H1 (cell line): ENCODE data around the gene STX10. TPM values are rescaled to one million over a fixed set of nuclear protein-coding genes. Genes with fewer than 3 reads are reported as not detected.

ENCODE experiments used
- FOSL1 ChIP-seq: IDR thresholded peaks from 2 replicates; pipeline ENCODE4 v1.6.1; 2011; ENCODE audit warnings: mild to moderate bottlenecking, low read depth, low read length, moderate library complexity; ENCODE audit not compliant: insufficient read depth
- KDM4A ChIP-seq: IDR thresholded peaks from one replicate; pipeline ENCODE4 v1.7.1; 2012; ENCODE audit warnings: low read depth, mild to moderate bottlenecking, moderate library complexity, low read length, inconsistent platforms; ENCODE audit not compliant: severe bottlenecking
- MAFK ChIP-seq: IDR thresholded peaks from 2 replicates; pipeline ENCODE4 v1.6.1; 2012; ENCODE audit warnings: low read depth, mild to moderate bottlenecking, improper control_type of control experiment, low read length
- polyA plus RNA-seq, 7 experiments: library from polyadenylated mRNA; depleted of rRNA in 3 of 7; stranded (reverse) in 5 of 7; unstranded in 2 of 7; fragments of >200 nt in 5 of 7; fragments of 200-250 nt in 2 of 7; gene quantifications; 1 replicate in 5 of 7; 2 replicates in 1 of 7; 4 replicates in 1 of 7; pipeline versions ENCODE4 v1.2.1 to v1.2.3, GENCODE V29; 2011 to 2013; ENCODE audit warnings: missing spikeins in 2 of 7, mixed read lengths in 2 of 7
- total RNA-seq: library from RNA; stranded (reverse); fragmentation: NEBNext Ultra II Directional; extraction: Animal tissue kit (Norgen Biotek cat#: 25700); gene quantifications from 2 replicates; pipeline ENCODE4 v1.2.1, GENCODE V29; 2021
- TF ChIP-seq, protein P1 (sequence below): IDR thresholded peaks from 2 replicates; pipeline ENCODE4 v1.6.1; 2012; ENCODE audit warnings: inconsistent platforms
- TF ChIP-seq, protein P2 (sequence below): IDR thresholded peaks from 2 replicates; pipeline ENCODE4 v1.6.1; 2012; ENCODE audit warnings: low read length, inconsistent platforms
- TF ChIP-seq, protein P3 (sequence below): IDR thresholded peaks from 2 replicates; pipeline ENCODE4 v1.6.1; 2011; ENCODE audit warnings: low read depth, mild to moderate bottlenecking, low read length; ENCODE audit not compliant: insufficient read depth

The STX10 gene
- total and polyA plus RNA-seq, 2 of the 8 experiments (the other 6 are each of a cell fraction or from before 2014, with no cell fraction given), result 53.0 to 80.1 TPM

DNA sequence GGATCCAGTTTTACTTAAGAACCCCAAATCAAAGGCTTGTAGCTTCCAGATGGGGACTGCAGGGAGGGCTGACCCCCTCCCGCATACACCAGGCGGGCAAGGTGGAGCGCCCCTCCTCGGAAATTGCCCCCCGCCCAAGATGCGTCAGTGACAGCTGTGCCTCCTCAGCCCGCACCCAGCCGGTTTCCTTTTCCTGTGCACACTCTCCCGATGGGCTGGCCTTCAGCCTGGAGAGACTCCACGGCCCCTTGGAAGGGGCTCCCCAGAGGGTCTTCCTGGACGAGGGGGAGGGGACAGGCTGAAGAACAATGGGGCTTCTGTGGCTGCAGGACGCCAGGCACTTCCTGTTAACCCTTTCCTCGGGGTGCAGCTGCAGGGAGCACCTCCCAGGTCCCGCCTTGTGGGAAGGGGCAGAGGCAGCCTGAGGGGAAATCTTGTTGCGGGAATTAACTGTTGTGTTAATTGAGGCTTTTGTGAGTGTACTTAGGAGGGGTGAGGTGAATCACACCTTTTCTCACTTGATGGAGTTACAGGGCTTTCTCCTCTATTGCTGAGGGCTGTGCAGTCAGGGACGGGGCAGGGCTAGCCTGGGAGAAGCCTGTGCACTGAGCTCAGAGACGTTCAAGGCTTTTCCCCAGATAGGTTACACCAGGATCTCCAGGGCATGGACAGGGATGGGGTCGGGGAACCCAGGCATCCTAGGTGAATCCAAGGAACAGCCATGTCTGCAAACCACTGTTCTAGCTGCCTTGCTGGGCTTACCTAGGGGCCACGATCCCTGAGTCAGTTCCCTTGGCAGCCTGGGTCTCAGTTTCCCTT, 14.4 kb upstream of the STX10 start (continued):
- TF ChIP-seq, protein P1, sequence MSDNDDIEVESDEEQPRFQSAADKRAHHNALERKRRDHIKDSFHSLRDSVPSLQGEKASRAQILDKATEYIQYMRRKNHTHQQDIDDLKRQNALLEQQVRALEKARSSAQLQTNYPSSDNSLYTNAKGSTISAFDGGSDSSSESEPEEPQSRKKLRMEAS, result peak; percentile 73
- TF ChIP-seq MAFK (peak; percentile 7; the same call in 1 of the 2 replicates), KDM4A (no peak), FOSL1 (no peak)
- TF ChIP-seq, protein P2, sequence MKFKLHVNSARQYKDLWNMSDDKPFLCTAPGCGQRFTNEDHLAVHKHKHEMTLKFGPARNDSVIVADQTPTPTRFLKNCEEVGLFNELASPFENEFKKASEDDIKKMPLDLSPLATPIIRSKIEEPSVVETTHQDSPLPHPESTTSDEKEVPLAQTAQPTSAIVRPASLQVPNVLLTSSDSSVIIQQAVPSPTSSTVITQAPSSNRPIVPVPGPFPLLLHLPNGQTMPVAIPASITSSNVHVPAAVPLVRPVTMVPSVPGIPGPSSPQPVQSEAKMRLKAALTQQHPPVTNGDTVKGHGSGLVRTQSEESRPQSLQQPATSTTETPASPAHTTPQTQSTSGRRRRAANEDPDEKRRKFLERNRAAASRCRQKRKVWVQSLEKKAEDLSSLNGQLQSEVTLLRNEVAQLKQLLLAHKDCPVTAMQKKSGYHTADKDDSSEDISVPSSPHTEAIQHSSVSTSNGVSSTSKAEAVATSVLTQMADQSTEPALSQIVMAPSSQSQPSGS, result no peak
- TF ChIP-seq, protein P3, sequence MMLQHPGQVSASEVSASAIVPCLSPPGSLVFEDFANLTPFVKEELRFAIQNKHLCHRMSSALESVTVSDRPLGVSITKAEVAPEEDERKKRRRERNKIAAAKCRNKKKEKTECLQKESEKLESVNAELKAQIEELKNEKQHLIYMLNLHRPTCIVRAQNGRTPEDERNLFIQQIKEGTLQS, result no peak
